Epithelial cell of proximal tubule (primary cell): Measurements from ENCODE around the gene TMEM191C. TPM values are rescaled to one million over a fixed set of nuclear protein-coding genes. Genes with fewer than 3 reads are reported as not detected.

Source experiments
- total RNA-seq: library from RNA; depleted of rRNA; stranded (reverse); fragments of >200 nt; gene quantifications from 2 replicates; pipeline ENCODE4 v1.2.3, GENCODE V29; 2015

The TMEM191C gene
- total RNA-seq, 1 donor from 2014 or later: 3.8 TPM

Other genes with a start within 250 kb of the TMEM191C start
- gene RIMBP3B, start 83.6 kb upstream of the TMEM191C start, total RNA-seq: 0.29 TPM in 1 of 2 replicates, not detected in the other
- 4.4 and 5.3 TPM in 2 replicates for gene HIC2, start 50.0 kb upstream of the TMEM191C start, total RNA-seq
- 0.12 TPM in 1 of 2 replicates, not detected in the other for gene RIMBP3C, start 84.1 kb downstream of the TMEM191C start, total RNA-seq
- gene UBE2L3, start 100.3 kb downstream of the TMEM191C start, total RNA-seq: 102 and 113 TPM in 2 replicates
- gene YDJC, start 162.6 kb downstream of the TMEM191C start, total RNA-seq: 123 TPM in 2 replicates
- 0.17 and 0.29 TPM in 2 replicates for gene CCDC116, start 165.4 kb downstream of the TMEM191C start, total RNA-seq
- 93.2 and 109 TPM in 2 replicates for gene SDF2L1, start 174.9 kb downstream of the TMEM191C start, total RNA-seq
- 25.5 and 31.0 TPM in 2 replicates for gene PPIL2, start 198.6 kb downstream of the TMEM191C start, total RNA-seq